HepG2 (cell line): Measurements from ENCODE around the gene MRPL34. TPM values are rescaled to one million over a fixed set of nuclear protein-coding genes. Genes with fewer than 3 reads are reported as not detected.

Experiments
- E2F5 ChIP-seq: sonication (generic); formaldehyde crosslinking; conservative IDR thresholded peaks from 2 replicates; pipeline ENCODE4 v1.4.0; 2020; ENCODE audit warnings: missing genetic modification reagents
- HDAC6 ChIP-seq: fragments of 200-600 bp; sonication (generic); IDR thresholded peaks from 2 replicates; pipeline ENCODE4 v1.7.0; 2017; ENCODE audit warnings: mild to moderate bottlenecking, antibody characterized with exemption, low read length, low read depth
- HINFP ChIP-seq: sonication (generic); formaldehyde crosslinking; IDR thresholded peaks from 2 replicates; pipeline ENCODE4 v1.4.0; 2020; ENCODE audit warnings: low read depth, mild to moderate bottlenecking, missing genetic modification reagents
- HIVEP1 ChIP-seq: sonication (generic); formaldehyde crosslinking; IDR thresholded peaks from 2 replicates; pipeline ENCODE4 v1.4.0; 2020; ENCODE audit warnings: mild to moderate bottlenecking, missing genetic modification reagents
- MAX ChIP-seq: IDR thresholded peaks from 2 replicates; pipeline ENCODE4 v1.6.1; 2012; ENCODE audit warnings: inconsistent platforms
- SALL2 ChIP-seq: sonication (generic); formaldehyde crosslinking; IDR thresholded peaks from 2 replicates; pipeline ENCODE4 v1.8.1; 2023; ENCODE audit warnings: mild to moderate bottlenecking, missing genetic modification reagents, inconsistent platforms
- SP4 ChIP-seq: sonication (generic); formaldehyde crosslinking; IDR thresholded peaks from 2 replicates; pipeline ENCODE4 v1.8.1; 2023; ENCODE audit warnings: mild to moderate bottlenecking, missing genetic modification reagents
- SUZ12 ChIP-seq: fragments of 150-350 bp; IDR thresholded peaks from 2 replicates; pipeline ENCODE4 v1.6.1; 2014; ENCODE audit warnings: low read depth, low read length
- TRAFD1 ChIP-seq: sonication (generic); formaldehyde crosslinking; IDR thresholded peaks from 2 replicates; pipeline ENCODE4 v1.5.1; 2020; ENCODE audit warnings: missing genetic modification reagents, mild to moderate bottlenecking, borderline replicate concordance
- UBTF ChIP-seq: sonication (generic); formaldehyde crosslinking; IDR thresholded peaks from 2 replicates; pipeline ENCODE4 v1.4.0; 2020; ENCODE audit warnings: mild to moderate bottlenecking, missing genetic modification reagents
- ZBTB43 ChIP-seq: sonication (generic); formaldehyde crosslinking; conservative IDR thresholded peaks from 2 replicates; pipeline ENCODE4 v1.4.0; 2020; ENCODE audit warnings: missing genetic modification reagents
- ZFYVE20 ChIP-seq: sonication (generic); formaldehyde crosslinking; IDR thresholded peaks from 2 replicates; pipeline ENCODE4 v1.8.0; 2023; ENCODE audit warnings: low read depth, mild to moderate bottlenecking, moderate library complexity, missing genetic modification reagents, borderline replicate concordance
- ZNF251 ChIP-seq: sonication (generic); formaldehyde crosslinking; IDR thresholded peaks from 2 replicates; pipeline ENCODE4 v1.9.0; 2021; ENCODE audit warnings: mild to moderate bottlenecking, missing genetic modification reagents
- ZNF724P ChIP-seq: sonication (generic); formaldehyde crosslinking; IDR thresholded peaks from 2 replicates; pipeline ENCODE4 v1.8.0; 2022; ENCODE audit warnings: missing genetic modification reagents, borderline replicate concordance
- ZSCAN5A ChIP-seq: sonication (generic); formaldehyde crosslinking; IDR thresholded peaks from 2 replicates; pipeline ENCODE4 v1.8.0; 2022; ENCODE audit warnings: mild to moderate bottlenecking, missing genetic modification reagents, borderline replicate concordance
- polyA plus RNA-seq, 8 experiments: library from polyadenylated mRNA; depleted of rRNA in 3 of 8; stranded (reverse) in 7 of 8; unstranded in 1 of 8; fragments of >200 nt; fragmentation: Illumina TruSeq in 4 of 8; extraction: Trizol in 4 of 8; gene quantifications; 2 replicates each; pipeline versions ENCODE4 v1.2.1 to v1.2.3, GENCODE V29; 2011 to 2016; ENCODE audit warnings: low read depth in 4 of 8, missing spikeins in 1 of 8, mixed read lengths in 1 of 8; ENCODE audit not compliant: insufficient read depth in 1 of 8
- total RNA-seq, 5 experiments: library from RNA; depleted of rRNA; stranded (reverse); fragments of >200 nt; fragmentation: Illumina TruSeq; extraction: Trizol; gene quantifications; 2 replicates each; pipeline ENCODE4 v1.2.3, GENCODE V29; 2016; ENCODE audit warnings: low read depth in 1 of 5

Gene MRPL34
- total and polyA plus RNA-seq, 2 of the 13 experiments (the other 11 are each of a cell fraction or from before 2014, with no cell fraction given), result 74.0 to 77.3 TPM

GRCh38 chr19:17334414-17335409 lies 29.0 kb downstream of the MRPL34 start, which contains the start of gene ANO8 (continued):
- TF ChIP-seq ZNF724P (CRISPR knock-in tag) (0 out of 2 replicates have a peak, but pooled peaks have one; percentile 4), TRAFD1 (CRISPR knock-in tag) (no peak), SUZ12 (no peak), UBTF (CRISPR knock-in tag) (peak; percentile 94), ZNF251 (CRISPR knock-in tag) (no peak), ZFYVE20 (CRISPR knock-in tag) (no peak), E2F5 (CRISPR knock-in tag) (0 out of 2 replicates have a peak, but pooled peaks have one; percentile 38), HIVEP1 (peak; percentile 59; the same call in 1 of the 2 replicates), HINFP (CRISPR knock-in tag) (peak; percentile 91; the same call in 1 of the 2 replicates), HDAC6 (no peak), MAX (peak; percentile 86), SP4 (CRISPR knock-in tag) (0 out of 2 replicates have a peak, but pooled peaks have one; percentile 53), ZSCAN5A (CRISPR knock-in tag) (no peak), SALL2 (CRISPR knock-in tag) (peak; percentile 93), ZBTB43 (0 out of 2 replicates have a peak, but pooled peaks have one; percentile 44)
